Measurements from ENCODE around the gene FARS2.

Gene FARS2

GRCh38 chr6:5472571-5472970 is 211.3 kb downstream of the FARS2 start:
- DNase-seq: peak; percentile 18

GRCh38 chr6:5475779-5476178 is 214.5 kb downstream of the FARS2 start:
- DNase-seq: no peak

DNA sequence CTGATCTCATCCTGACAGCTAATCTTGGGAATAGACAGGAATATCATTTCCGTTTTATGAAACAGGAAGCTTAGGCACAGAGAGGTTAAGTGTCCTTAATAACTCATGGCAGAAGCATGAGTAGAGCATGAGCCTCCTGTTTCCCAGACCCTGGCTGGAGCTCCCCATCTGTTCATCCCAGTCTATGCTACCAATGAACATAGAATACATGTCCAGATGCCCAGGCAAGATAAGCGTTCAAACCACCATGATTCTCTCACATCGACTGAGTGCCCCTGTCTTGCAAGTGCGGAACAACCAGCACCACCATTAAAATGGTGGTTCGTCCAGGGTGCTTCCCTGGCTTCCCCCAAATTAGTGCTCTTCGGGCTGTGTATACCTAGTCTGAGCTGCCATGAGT is 217.1 kb downstream of the FARS2 start:
- no peak for DNase-seq

- peak; percentile 69 for DNase-seq
These were observed 219.7 kb downstream of the FARS2 start for GRCh38 chr6:5481033-5481432.

GRCh38 chr6:5481750-5482149 is 220.4 kb downstream of the FARS2 start:
- no peak for DNase-seq

GRCh38 chr6:5482619-5483018 is 221.3 kb downstream of the FARS2 start:
- no peak for DNase-seq

DNA sequence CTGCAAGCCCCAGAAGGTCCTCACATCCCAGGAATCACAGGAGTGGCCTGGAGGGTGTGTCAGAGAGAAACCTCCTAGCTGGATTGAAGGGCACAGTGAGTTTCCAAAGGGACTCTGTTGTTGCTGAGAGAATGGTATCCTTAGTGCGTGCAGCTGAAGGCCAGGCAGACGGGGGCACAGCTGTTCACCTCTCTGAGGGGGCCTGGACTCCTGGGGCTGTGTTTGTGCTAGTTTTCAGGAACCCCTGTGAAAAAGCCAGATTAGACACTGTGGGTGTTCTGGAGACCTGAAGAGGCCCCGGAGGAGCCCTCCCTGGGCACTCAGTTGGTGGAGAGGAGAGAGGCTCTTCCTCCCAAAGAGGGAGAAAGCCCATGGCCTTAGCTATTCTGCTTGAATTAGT is 223.4 kb downstream of the FARS2 start:
- no peak for DNase-seq

GRCh38 chr6:5486214-5486613 is 224.9 kb downstream of the FARS2 start:
- DNase-seq: no peak

DNA sequence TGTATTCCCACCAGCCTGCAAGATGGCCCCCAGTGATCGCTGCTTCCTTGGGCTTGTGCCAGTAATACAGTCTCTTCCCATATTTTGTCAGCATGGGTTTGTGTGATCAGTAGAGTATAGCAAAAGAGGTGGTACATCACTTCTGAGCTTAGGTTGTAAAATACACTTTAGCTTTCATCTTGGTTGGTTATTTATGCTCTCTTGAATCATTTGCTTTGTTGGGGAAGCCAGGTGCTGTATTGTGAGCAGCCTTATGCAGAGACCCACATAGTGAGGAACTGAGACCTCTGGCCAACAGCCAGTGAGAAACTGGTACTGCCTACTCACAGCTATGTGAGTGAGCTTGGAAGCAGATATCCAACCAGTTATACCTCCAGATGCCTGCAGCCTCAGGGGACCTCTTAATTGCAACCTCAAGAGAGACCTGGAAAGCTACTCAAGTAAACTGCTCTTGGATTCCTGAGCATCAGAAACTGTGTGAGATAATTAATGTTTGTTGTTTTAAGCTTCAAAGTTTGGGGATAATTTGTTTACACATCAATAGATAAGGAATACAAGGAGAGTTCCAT is 229.3 kb downstream of the FARS2 start:
- peak; percentile 78 for DNase-seq

DNA sequence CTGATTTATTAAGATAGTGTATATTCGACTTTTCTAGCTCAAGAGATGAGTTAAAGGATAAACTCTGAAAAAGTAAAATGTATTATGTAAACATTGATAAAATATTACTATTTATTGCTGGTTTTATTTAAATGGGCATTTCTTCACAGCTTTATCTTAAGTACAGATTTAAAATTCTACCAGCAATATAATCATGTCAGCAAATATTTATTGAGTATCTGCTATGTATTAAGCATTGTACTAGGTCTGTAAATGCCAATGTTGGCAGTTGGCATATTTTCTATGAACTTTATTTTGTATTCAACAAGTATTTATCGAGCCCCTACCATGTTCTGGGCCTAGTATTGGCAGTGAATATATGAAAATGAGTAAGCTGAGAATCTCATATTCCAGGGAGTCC is 231.0 kb downstream of the FARS2 start:
- DNase-seq: no peak

- DNase-seq: no peak
These were observed 232.5 kb downstream of the FARS2 start for GRCh38 chr6:5493806-5494205.

- DNase-seq: no peak
These were observed 236.7 kb downstream of the FARS2 start for GRCh38 chr6:5497896-5498578.

GRCh38 chr6:5498579-5498899 is 237.2 kb downstream of the FARS2 start:
- DNase-seq: no peak

DNA sequence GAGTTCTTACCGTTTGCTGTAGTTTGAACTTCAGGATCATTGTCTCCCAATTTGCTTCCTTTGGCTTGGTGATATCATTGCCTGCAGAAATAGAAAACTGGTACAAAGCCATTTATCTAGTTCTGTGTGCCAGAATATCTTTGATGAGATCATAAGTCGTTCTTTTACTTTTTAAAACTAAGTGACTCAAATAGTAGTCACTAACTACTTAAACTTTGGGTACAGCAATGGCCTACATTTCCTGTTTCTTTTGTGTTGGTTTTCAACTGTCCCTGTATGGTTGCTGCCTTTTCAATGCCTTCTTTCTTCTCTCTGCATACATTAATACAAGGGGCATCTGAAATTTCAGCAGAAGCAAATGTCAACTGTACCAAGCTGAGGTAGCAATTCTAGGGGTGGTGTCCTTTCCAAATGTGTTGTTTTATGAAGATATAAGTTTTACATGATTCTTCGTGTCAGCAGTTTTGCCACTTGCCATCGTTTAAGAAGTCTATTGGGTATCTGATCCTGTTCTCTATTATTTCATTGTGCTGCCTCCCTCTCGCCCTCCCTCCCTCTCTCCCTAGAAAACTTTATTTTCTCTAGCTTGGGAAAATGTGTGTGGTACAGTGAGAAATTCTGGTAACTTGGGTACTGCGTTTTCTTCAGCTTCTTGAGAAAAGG is 238.5 kb downstream of the FARS2 start:
- no peak for DNase-seq

DNA sequence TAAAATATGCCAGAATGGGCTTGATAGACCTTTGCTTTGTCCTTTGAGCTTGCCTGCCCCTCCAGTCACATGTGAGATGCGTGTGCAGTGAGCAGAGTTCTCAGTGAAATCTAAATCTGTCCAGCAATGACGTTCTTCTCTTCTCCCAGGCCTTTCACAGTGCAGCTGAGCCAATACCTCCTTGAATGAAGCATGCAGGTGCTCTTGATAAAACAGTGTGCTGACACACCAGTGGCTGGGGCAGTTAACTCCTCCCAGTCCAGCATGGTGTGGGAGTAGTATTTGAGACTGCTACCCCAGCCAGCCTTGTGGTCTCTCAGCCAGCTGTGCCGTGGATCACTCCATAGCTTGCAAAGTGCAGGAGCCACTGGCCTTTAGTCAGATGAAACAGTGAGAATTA is 240.5 kb downstream of the FARS2 start:
- peak; percentile 62 for DNase-seq

DNA sequence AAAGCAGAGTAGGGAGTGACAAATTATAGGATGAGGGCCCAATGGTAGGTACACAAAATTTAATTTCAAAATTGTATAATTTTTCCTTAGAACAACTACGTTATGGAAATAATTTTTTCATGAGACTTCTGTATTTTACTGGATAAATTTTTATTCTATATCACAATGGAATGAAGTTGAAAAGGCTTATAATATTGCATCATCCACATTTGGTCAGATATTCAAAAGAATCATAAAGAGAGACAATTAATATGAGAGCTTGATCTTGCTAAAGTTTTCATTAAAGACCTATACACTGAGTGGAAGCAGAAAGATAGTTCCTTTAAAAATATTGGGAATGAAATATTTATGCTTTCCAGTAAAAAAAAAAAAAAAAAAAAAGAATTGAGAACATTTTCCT is 242.8 kb downstream of the FARS2 start:
- DNase-seq: no peak

GRCh38 chr6:5506149-5506548 is 244.8 kb downstream of the FARS2 start:
- no peak for DNase-seq

GRCh38 chr6:5506597-5506996 is 245.3 kb downstream of the FARS2 start:
- no peak for DNase-seq

GRCh38 chr6:5507131-5507681 is 245.9 kb downstream of the FARS2 start:
- DNase-seq: no peak

- DNase-seq: no peak
These were observed 247.8 kb downstream of the FARS2 start for GRCh38 chr6:5509106-5509505.

- DNase-seq: no peak
These were observed 249.2 kb downstream of the FARS2 start for GRCh38 chr6:5510331-5511133.

DNA sequence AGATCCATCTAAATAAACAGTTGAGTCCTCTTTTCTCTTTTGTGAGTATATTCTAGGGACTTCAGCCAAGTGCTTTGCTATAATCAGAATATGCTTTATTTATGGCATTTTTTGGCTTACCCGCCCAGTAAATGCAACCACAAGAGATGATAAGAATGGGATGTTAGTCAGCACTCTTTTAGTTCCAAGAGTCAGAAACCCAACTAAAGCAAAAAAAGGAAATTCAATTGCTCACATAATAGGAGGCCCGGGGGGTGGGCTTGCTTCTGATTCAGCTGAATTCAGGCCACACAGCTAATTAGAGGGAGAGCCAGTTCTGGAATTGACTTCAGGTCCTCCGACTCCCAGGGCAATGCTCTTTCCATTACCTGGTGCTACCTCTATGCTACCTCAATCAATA is 250.6 kb downstream of the FARS2 start:
- DNase-seq: no peak

DNA sequence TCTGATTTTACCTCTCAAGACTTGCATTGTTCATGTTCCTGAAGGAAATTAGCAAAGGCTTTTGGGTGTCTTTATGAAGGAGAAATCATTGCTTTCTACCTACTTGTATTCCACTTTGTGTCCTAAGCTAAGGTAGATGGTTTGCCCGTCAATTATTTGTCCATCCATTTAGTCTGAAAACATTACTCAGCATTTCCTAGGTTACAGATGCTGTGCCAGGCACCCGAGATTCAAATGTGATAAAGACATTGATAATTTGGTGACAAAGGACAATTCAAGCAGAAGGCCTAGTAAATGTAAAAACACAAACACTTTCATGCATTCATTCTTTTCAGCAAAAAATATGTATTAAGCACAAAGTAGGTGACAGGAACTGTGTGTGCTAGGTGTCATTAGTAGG is 251.1 kb downstream of the FARS2 start:
- no peak for DNase-seq

- DNase-seq: peak; percentile 20
These were observed 252.1 kb downstream of the FARS2 start for GRCh38 chr6:5513408-5513807.

Measured in NCI-H1092 treated with DMSO at 0.1 percent for 48 hours (cell line).